Colon (tissue), 2 donors: ENCODE results near the gene ARSI.

ENCODE experiments used
- FAIRE-seq: peaks from 2 replicates; lab custom pipeline; 2012; peaks lifted over from hg19 to GRCh38; lab: Jason Lieb, UNC
- donor health status: control.
- donor health status: control.

ARSI gene

DNA sequence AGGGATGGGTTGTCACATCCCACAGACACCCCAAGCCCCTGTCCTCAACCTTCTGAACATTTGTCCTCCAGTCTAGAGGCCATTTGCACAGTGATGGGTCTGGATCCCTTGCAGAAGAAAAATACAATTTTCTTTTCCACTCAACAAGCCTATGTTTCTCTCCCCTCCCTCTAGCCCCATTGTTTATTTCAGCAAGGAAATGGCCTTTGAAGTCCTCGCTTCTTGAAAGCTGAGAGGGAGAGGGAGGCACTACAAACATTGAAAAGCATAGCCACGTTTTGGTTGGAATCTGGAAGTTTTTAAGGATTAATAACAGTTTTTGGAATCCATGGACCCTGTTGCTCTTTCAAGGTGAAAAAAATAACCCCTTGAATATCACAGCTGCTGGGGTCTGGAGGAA is 24.0 kb upstream of the ARSI start:
- no peak for FAIRE-seq

DNA sequence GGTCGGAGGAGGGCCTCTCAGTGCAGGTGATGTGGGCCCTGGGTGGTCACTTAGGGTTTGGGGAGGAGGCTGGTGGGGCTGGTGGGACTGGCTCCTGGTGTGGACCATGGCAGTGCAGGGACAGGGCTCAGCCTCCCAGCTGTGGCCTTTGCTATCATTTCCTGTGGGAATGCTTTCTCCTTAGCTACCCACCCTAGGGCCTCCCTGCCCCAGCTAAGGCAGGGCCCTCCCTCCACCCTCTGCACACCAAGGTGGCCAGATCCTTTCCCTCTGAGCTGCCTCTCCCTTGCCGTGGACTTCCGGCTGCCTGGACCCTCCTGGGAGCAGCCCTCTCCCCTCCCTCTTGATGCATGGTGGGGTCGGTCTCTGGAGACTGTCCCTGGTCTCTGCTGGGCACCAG is 22.7 kb upstream of the ARSI start:
- no peak for FAIRE-seq

DNA sequence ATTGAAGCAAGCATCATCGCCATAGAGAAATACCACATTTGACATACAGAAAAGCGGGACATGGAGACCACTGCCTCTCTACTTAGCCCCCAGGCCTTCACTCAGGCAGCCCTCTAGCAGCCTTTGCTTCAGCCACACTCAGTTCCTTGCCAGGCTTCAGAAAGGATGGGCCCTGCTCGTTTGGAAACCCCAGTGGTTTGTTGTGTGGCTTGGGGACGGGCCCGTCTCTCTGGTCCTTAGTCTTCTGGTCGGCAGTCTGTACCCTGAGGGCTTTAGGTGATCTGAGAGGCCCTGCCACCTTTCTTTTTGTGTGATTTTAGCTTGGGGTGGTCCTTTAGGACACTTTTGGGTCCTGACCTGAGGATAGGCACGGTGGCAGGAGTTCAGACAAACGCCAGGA is 21.1 kb upstream of the ARSI start:
- no peak for FAIRE-seq

DNA sequence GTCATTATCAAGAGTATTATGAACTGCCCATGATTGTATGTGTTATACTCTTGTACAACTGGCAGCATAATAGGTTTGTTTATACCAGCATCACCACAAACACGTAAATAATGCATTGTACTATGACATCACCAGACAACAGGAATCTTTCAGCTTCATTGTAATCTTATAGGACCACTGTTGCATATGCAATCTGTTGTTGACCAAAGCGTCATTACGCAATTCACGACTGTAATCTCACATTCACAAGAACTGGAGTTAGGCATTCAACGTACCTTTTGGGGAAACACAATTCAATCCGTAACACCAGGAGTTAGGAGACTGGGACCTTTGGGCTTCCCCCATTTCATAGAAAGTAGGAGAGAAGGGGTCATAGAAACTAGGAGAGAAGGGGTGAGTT is 20.4 kb upstream of the ARSI start:
- no peak for FAIRE-seq

DNA sequence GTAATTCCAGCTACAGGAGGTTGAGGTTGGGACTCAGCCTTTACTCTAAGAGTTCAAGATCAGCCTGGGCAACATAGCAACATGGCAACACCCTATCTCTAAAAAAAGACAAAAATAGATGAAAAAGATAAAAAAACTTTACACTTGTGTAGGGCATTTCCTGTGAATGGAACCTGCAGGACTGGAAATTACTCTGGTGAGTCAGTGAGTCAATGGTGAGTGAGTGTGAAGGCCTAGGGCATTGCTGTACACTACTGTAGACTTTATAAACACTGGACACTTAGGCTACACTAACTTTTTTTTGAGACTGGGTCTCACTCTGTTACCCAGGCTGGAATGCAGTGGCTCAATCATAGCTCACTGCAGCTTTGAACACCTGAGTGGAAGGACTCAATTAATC is 19.5 kb upstream of the ARSI start:
- no peak for FAIRE-seq

DNA sequence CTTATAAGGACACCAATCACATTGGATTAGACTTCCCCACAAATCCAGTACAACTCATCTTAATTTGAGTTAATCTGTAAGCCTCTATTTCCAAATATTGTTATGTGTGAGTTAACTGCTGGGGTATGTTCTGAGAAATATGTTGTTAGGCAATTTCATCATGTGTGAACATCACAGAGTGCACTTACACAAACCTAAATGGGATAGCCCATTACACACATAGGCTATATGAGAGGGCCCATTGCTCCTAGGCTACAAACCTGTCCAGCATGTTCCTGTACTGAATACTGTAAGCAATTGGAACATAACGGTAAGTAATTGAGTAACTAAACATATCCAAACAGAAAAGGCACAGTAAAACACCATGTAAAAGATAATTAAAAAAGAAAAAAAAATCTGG is 19.1 kb upstream of the ARSI start:
- FAIRE-seq: no peak

DNA sequence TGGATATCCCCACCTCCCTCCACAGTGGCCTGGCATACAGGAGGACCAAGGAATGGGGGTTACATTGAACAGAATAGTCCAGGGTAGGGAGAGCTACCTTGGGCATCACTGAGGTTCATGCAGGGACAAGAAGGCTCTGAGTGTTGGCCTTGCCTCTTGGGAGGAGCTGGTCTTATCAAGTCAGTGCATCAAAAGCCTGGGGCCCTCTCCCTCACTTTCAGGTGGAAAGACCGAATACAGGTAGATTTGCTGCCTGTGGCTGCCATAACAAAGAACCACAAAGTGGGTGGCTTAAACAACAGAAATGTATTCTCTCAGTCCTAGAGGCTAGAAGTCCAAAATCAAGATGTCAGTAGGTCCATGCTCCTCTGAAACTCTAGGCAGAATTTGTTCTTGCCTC is 18.5 kb upstream of the ARSI start:
- FAIRE-seq: no peak

DNA sequence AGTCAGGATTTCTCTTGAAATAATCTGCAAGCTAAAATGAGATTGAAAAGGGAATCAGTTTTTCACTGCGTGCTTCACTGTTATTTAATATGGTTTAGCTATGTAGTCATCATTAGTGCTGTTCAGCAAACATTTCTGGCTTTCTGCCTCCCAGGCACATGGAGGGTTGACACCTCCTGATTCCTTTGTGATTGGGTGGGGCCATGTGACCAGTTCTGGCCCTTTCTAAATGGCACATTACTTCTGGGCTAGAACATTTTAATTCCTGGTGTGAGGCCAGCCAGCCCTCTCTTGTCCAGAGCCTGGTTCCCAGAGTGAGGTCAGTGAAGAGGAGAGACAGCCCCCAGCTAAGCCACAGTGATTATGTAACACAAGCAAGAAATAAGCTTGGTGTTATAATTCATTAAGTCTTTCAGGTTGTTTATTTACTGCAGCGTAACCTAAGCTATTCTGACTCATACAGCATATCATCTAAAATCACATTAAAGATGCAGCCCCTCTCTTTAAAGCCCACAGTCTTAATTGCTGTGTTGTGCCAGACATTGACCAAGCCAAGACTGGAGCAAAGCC is 17.4 kb upstream of the ARSI start:
- no peak for FAIRE-seq

DNA sequence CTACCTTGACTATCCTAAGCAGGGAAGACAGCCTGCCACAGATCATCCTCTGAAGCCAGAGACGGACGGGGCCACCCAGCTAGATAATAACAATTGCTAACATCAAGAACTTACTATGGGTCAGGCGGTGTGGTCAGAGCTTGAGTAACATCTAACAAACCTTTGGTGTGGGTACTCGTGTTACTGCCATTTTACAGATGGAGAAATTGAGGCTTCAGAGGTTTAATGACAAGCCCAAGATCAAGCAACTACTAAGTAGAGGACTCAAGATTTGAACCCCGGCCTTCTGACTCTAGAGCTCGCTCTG is 16.7 kb upstream of the ARSI start:
- no peak for FAIRE-seq

DNA sequence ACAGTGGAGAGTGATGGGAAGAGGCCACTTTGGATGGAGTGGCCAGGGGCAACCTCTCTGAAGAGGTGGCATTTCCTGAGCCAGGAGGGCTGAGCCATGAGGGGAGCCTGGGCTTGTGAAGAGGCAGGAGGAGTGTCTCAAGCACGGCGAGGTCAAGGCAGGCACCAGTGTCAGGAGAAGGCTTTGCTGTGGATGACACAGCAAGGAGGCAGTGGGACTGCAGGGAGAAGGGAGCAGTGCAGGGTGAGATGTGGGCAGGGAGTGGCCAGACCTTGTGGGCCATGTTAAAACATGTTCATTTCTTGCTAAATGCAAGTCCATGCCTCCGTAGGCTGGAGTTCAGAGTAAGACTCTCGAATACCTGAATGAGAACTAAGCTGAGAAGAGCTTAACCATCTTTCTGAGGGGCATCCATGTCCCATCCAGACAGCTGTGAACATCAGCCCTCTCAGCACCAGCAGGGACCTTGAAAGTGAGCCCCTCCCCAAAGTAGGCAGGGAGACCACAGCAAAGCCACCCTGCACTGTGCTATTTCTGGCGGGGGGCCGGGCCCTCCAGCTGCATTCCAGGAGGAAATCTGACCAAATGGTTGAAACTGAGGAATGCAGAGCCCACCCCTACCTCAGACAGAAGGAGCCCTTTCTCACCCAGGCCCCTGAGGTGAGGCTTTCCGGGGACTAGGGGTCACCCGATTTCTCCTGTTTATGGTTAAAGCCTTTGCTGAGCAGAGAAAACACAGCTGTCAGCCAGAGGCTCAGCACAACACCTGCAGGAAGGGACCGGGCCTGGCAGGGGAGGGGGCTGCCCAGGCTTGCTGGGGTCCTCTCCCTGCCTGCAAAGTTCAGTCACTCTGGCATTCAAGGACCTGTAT is 16.1 kb upstream of the ARSI start:
- FAIRE-seq: no peak

DNA sequence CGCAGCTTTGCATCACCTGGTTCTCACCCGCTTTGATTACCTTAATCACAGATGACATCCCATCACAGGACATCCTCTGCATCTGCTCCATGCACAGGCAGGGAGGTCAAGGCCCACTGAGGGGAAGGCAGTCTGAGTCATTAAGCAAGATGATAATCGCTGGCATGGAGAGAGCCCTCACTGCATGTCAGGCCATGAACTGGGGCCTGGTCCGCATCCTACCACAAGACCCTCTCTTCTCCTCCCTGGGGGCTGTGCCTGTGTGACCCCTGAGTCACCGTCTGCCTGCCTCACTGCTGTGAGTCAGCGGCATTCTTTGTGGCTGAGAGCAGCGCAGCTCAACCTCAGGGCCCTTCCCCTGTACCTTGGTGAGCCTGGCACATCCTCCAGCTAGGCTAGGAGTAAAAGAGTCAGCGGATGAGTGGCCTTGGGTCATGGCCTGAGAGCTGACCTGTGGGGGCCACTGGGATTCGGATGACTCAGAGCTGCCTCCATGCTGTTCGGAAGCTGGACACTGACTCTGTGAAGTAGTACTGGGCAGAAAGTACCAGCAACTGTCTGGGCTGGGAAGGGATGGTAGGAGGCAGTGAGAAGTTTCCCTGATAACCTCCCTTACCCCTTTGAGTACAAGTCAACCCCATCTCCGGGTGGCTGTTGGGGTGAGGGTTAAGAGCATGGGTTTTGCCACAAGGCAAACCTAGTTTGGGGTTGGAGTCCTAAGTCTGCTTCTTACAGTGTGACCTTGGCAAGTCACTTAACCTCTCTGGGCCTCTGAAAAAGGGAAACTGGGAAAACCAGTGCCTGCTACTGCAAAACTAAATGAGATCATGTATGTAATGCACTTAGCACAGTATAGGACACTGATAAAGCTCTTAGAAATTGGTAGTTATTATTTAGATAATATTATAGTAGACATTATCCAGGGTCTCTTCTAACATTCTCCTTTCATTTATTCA is 14.6 kb upstream of the ARSI start:
- FAIRE-seq: no peak

DNA sequence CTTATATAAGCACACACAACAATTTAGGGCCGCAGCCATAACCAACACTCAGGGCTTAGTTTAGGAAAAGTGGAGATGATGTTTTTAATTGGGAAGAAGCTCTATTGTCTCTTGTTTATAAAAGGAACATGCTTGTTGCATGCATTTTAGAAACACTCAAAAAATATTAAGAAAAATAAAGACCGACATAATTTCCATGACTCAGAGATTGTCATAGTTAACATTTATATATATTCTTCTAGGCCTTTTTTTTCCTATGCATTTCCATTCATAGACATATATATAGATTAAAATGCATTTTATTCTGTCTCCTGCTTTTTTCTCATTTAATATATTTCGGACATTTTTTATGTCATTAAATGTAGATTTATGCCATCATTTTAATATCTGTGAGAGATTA is 13.6 kb upstream of the ARSI start:
- no peak for FAIRE-seq

DNA sequence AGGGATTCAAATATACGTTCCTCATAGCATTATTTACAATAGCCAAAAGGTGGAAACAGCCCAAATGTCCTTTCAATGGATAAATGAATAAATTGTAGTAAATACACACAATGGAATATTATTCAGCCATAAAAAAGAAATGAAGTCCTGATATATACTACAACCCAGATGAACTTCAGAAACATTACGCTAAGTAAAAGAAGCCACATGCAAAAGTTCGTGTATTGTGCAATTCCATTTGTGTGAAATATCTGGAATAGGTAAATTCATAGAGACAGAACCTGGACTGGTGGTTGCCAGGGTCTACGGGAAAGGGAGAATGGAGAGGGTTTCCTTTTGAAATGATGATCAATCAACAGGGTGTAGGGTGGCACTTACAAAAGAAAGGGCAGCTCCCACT is 12.5 kb upstream of the ARSI start:
- FAIRE-seq: no peak

DNA sequence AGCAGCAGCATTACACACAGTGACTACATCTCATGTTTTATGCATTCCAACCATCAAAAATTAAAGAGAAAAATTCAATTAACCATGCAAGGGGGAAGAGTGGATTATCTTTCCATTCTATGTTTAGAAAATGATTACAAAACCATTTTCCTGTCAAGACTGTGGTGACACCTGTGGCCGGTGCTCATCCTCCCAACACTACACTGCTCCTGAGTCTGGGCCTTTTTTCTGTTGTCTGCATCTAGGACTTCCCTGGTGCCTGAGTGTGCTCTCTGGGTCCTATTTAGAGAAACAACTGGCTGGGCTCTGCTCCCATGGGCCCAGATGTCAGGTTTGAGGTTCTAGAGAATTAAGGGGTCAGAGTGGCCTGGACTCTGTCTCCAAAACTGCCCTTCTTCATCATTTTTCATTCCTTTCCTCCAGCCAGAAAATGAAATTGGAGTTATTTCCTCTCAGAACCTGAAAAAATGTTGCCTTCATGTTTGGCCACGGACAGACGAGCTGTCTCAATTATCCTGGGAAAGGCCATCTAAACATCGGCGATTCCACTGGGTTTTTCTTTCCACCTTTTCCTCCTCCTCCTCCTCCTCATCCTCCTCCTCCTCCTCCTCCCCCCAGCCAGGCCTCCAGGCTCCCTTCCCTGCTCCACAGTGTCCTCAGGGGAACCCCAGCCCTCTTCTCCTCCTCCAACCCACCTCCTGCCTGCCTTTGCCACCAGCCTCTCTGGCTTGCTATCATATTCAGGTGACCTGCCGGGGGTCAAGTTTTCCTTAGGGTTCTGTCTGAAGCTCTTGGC is 11.4 kb upstream of the ARSI start:
- no peak for FAIRE-seq

DNA sequence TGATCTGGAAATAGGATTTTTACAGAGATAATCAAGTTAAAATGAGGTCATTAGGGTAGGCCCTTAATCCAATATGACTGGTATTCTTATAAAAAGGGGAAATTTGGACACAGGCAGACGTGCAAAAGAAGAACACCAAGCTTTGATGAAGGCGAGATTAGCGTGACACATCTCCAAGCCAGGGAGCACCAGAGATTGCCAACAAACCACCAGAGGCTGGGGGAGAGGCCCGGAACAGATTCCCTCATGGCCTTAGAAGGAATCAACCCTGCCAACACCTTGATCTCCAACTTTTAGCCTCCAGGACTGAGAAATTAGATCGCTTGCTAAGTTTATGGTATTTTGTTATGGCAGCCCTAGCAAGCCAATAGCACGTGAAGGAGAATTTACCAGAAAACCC is 10.8 kb upstream of the ARSI start:
- no peak for FAIRE-seq

DNA sequence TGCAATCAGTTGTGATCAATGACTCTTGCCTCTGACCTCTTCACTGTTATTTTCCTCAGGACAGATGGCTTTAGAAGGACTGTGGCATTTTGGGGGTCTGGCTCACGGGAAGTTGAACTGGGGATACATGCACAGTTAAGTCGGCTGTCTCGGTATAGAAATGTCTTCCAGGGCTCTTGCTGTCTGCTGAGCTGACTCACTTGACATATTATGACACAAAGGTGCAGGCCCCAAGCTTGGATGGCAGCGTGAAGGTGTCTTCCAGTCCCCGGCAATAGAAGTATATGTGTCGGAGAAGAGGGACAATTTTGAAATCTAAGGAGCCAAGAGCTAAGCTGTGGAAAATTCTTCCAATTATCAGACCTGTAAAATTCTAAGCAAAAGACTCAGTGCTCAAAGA is 9.8 kb upstream of the ARSI start:
- no peak for FAIRE-seq

DNA sequence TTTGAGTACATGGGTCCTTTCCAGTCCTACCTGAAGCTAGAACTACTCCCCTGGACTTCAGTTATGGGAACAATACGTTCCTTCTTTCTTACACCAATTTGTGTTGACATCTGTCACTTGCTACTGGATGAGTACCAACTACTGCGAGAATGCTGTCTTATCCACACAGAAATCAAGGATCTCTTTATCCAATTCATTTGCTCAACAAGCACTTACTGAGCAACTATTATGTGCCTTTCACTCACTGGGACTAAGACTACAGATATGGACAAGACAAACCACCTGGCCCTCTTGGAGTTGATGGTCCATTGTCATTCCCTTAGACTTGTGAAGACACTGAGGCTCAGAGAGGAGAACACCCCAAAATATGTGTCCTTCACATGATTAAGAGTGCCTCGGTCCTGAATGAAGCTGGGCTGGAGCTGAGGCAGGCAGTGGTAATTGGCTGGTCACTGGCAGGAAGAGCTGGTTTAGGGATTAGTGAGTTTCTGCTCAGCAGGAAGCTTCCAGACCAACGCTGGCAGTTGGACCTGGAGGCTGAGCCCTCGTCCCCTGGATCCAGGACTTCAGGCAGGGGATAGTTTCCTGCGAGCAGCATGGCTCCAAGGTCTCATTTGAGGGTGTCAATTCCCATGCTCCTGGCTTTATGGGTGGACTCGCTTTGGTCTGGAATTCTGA is 8.4 kb upstream of the ARSI start:
- no peak for FAIRE-seq

DNA sequence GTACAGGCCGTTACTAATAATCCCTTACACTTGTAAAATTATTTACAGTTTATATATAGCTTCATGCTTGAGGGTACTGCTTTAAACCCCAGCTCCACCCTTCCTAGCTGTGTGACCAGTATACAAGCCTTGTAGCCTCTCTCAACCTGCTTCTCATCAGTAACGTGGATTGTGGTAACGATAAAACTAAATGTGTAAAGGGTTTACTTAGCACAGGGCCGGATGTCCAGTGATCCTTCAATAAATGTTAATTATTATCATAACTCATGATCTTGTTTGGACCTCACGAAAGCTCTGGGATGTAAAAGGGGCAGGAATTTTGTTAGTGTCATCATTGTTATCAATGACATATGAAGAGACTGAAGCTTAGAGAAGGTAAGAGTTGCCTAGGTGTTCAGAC is 7.5 kb upstream of the ARSI start:
- FAIRE-seq: no peak

DNA sequence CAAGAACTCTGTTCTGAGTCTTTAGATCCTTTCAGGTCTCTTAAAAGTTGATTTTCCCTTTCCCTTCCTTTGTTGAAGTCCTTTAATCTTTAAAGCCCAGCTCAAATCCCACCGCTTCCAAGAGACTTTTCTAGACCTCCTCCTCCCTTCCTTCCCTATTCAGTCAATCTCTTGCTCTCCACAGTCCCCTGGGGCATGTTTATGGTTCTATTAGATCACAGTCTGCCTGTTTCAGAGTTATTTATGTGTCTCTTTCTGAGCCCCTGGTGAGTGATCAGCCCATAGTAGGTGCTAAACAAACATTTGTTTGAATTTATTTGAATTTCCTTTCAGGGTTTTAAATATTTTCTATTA is 7.2 kb upstream of the ARSI start:
- FAIRE-seq: no peak

DNA sequence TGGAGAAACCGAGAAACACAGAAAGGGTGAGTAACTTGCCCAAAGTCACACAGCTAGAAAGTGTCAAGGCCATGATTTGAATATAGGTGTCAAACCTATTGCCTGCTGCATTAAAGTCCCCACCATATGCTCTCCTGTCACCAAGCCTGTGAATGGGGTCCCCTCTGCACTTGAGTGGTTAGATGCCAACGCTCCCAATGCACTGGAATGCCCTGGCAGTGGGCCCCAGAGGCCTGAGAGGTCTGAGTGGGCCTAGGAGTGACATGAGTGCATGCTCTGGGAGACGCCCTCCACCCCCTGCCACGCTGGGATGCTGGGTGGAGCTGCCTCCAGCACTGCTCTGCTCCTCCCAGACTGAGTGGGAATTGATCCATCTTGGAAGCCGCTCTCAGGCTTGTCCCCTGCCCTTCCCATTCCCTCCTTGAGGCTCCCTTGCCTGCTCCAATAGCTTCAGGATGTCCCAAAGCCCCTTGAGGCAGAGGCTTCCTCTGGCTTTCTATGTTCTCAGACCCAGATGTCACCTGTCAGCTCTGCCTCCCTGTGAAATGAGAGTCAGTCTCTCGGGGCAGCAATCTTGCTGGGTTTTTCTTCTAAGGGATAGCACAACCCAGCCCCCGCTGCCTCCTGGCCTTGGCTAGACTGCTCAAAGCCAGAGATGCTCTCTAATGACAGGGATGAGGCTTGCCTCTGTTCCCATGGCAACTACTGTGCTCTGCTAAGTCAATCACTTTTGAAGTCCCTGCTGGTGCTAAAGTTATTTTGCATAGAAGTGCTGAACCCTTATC is 6.6 kb upstream of the ARSI start:
- no peak for FAIRE-seq
